ENCODE data around the gene SLC8A1. TPM values are rescaled to one million over a fixed set of nuclear protein-coding genes. Genes with fewer than 3 reads are reported as not detected.

The SLC8A1 gene
- total RNA-seq, 1 donor from 2014 or later, result 5.7 TPM

DNA sequence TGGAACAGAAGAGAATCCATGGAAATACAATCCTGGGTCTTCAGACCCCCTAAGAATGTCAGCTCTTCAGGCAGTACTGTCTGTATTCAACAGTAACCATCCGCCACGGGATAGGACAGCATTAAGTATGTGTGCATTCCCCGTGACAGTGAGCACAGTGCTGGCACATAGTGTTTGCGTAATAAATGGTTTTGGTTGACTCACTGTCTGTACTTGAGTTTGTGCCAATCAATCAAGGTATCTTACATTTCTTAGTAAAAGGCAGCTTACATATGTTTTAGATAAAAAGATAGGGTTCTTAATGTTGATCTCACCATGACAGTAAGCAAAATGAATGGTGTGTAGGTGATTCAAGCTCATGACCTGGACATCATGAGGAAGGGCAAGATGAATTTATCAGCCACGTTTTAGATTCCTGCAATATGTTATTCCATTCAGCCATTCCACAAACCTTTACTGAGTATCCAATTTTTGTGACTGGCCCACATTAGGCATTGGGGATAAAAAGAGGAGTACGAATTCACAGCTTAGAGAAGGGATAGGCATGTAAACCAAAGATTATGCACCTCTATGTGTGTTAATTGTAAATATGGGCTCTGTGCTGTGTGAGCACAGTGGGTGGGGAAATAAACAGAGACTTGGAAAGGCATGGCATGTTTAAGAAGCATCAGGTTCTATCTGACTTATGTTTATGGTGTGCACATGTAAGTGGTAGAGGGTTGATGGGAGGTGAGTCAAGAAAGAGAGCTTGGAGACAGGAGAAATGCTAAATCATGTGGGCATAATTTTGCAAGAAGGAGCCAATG, 258.8 kb downstream of the SLC8A1 start:
- Mint-ChIP-seq H3K4me3 (ENCODE audit: low read depth) (no peak overlapping the region), H3K9me3 (ENCODE audit: low read depth) (no peaks in the 10 kb centered on the region), H3K27me3 (no peaks in the 10 kb centered on the region), H3K36me3 (ENCODE audit: insufficient read depth) (no peaks in the 10 kb centered on the region), H3K4me1 (ENCODE audit: low read depth) (peaks cover 6% of the 10 kb centered on the region), H3K27ac (no peak overlapping the region)
- TF ChIP-seq, protein P1, sequence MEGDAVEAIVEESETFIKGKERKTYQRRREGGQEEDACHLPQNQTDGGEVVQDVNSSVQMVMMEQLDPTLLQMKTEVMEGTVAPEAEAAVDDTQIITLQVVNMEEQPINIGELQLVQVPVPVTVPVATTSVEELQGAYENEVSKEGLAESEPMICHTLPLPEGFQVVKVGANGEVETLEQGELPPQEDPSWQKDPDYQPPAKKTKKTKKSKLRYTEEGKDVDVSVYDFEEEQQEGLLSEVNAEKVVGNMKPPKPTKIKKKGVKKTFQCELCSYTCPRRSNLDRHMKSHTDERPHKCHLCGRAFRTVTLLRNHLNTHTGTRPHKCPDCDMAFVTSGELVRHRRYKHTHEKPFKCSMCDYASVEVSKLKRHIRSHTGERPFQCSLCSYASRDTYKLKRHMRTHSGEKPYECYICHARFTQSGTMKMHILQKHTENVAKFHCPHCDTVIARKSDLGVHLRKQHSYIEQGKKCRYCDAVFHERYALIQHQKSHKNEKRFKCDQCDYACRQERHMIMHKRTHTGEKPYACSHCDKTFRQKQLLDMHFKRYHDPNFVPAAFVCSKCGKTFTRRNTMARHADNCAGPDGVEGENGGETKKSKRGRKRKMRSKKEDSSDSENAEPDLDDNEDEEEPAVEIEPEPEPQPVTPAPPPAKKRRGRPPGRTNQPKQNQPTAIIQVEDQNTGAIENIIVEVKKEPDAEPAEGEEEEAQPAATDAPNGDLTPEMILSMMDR (IDR thresholded peaks at IDR 0.05; ENCODE audit: unreplicated experiment), result no peak
- no peak for DNase-seq (ENCODE audit: low spot score, unreplicated experiment)

DNA sequence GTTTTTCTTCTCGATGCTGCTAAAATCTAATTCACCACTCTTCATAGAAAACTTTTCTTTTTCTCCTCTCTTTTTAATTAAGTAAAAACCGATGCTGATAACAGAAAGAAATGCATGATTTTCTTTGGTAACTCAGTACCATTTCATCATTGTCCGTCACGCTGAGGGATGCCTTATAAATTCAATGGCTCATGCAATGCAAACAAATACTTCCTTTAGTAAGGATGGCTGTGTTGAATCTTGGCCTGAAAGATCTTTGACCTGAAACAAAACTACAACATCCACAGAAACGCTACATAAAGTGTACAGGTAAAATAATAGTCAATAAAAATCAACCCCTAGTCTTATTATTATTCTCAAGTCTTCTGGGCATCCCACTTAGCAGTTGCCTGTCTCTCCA, 261.4 kb downstream of the SLC8A1 start:
- H3K36me3 Mint-ChIP-seq (ENCODE audit: insufficient read depth), result no peaks in the 10 kb centered on the region
- H3K4me1 Mint-ChIP-seq (ENCODE audit: low read depth), result peaks cover 6% of the 10 kb centered on the region
- no peak overlapping the region for H3K27ac Mint-ChIP-seq
- H3K4me3 Mint-ChIP-seq (ENCODE audit: low read depth), result no peak overlapping the region
- no peak for DNase-seq (ENCODE audit: low spot score, unreplicated experiment)
- H3K27me3 Mint-ChIP-seq, result no peaks in the 10 kb centered on the region
- TF ChIP-seq, protein P1 (IDR thresholded peaks at IDR 0.05; ENCODE audit: unreplicated experiment), result no peak
- H3K9me3 Mint-ChIP-seq (ENCODE audit: low read depth), result no peaks in the 10 kb centered on the region

- peaks cover 6% of the 10 kb centered on the region for H3K4me1 Mint-ChIP-seq (ENCODE audit: low read depth)
- TF ChIP-seq, protein P1 (IDR thresholded peaks at IDR 0.05; ENCODE audit: unreplicated experiment), result no peak
- no peak overlapping the region for H3K4me3 Mint-ChIP-seq (ENCODE audit: low read depth)
- no peaks in the 10 kb centered on the region for H3K27me3 Mint-ChIP-seq
- DNase-seq (ENCODE audit: low spot score, unreplicated experiment), result no peak
- H3K9me3 Mint-ChIP-seq (ENCODE audit: low read depth), result no peaks in the 10 kb centered on the region
- H3K27ac Mint-ChIP-seq, result no peak overlapping the region
- no peaks in the 10 kb centered on the region for H3K36me3 Mint-ChIP-seq (ENCODE audit: insufficient read depth)
These were observed 262.0 kb downstream of the SLC8A1 start for GRCh38 chr2:40189881-40190280.

GRCh38 chr2:40187054-40187453, 264.8 kb downstream of the SLC8A1 start:
- Mint-ChIP-seq H3K27ac (no peak overlapping the region), H3K36me3 (ENCODE audit: insufficient read depth) (no peaks in the 10 kb centered on the region), H3K4me3 (ENCODE audit: low read depth) (no peak overlapping the region), H3K27me3 (no peaks in the 10 kb centered on the region), H3K9me3 (ENCODE audit: low read depth) (no peaks in the 10 kb centered on the region), H3K4me1 (ENCODE audit: low read depth) (no peaks in the 10 kb centered on the region)
- DNase-seq (ENCODE audit: low spot score, unreplicated experiment), result no peak
- TF ChIP-seq, protein P1 (IDR thresholded peaks at IDR 0.05; ENCODE audit: unreplicated experiment), result no peak

DNA sequence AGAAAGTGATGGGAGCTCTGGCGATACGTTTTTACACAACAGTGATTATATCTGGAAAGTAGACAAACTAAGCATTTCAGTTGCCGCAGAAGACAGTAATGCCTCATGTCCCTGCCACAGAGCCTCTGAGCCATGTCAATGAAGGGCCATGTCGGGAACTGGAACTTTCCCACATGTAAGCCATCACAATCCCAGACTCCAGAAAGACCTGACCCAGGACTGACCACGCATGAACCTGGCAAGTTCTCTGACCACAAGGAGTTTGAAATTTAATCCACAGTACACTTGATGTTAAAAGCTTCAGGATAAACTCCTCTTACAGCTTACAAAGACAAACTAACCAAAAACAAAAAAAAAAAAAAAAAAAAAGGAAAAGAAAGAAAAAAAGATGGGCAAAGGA, 267.3 kb downstream of the SLC8A1 start:
- no peak overlapping the region for H3K4me3 Mint-ChIP-seq (ENCODE audit: low read depth)
- DNase-seq (ENCODE audit: low spot score, unreplicated experiment), result no peak
- TF ChIP-seq, protein P1 (IDR thresholded peaks at IDR 0.05; ENCODE audit: unreplicated experiment), result no peak
- H3K9me3 Mint-ChIP-seq (ENCODE audit: low read depth), result no peaks in the 10 kb centered on the region
- H3K27me3 Mint-ChIP-seq, result no peaks in the 10 kb centered on the region
- H3K27ac Mint-ChIP-seq, result no peak overlapping the region
- H3K36me3 Mint-ChIP-seq (ENCODE audit: insufficient read depth), result no peaks in the 10 kb centered on the region
- no peaks in the 10 kb centered on the region for H3K4me1 Mint-ChIP-seq (ENCODE audit: low read depth)

Data from progenitor cell of endocrine pancreas (in vitro differentiated cells).